GM23338 (cell line): ENCODE measurements around the gene COLEC12. TPM values are rescaled to one million over a fixed set of nuclear protein-coding genes. Genes with fewer than 3 reads are reported as not detected.

Experiments
- ATAC-seq: fragments of 200-7000 bp; cut with Tn5 transposase; 3 replicates; pipeline ENCODE4 v1.9.1; 2020
- DNase-seq: peaks from one replicate; pipeline ENCODE4 v3.0.0-alpha.2; 2015; ENCODE audit warnings: low spot score
- H2AFZ ChIP-seq: fragments of 200-600 bp; sonication (generic); 2 replicates; pipeline ENCODE4 v1.8.0; 2016; ENCODE audit warnings: antibody characterized with exemption, mild to moderate bottlenecking, moderate library complexity
- H3F3A ChIP-seq: fragments of 200-600 bp; sonication (generic); replicated peaks from 2 replicates; pipeline ENCODE4 v1.8.0; 2017; ENCODE audit warnings: antibody characterized with exemption, mixed run types, low read depth
- H3K27ac ChIP-seq: fragments of 200-600 bp; sonication (generic); 2 replicates; pipeline ENCODE4 v1.6.1; 2016; ENCODE audit warnings: low read depth
- H3K27me3 ChIP-seq: fragments of 200-600 bp; sonication (generic); 2 replicates; pipeline ENCODE4 v1.8.0; 2016; ENCODE audit warnings: mild to moderate bottlenecking, mixed run types, moderate library complexity; ENCODE audit not compliant: insufficient read depth
- H3K36me3 ChIP-seq: fragments of 200-600 bp; sonication (generic); 2 replicates; pipeline ENCODE4 v1.8.0; 2016; ENCODE audit warnings: mild to moderate bottlenecking; ENCODE audit not compliant: insufficient read depth
- H3K4me1 ChIP-seq: fragments of 200-600 bp; sonication (generic); 2 replicates; pipeline ENCODE4 v1.8.0; 2016; ENCODE audit warnings: mild to moderate bottlenecking, moderate library complexity; ENCODE audit not compliant: insufficient read depth
- H3K4me2 ChIP-seq: fragments of 200-600 bp; sonication (generic); 2 replicates; pipeline ENCODE4 v1.7.1; 2017; ENCODE audit warnings: mixed run types
- H3K4me3 ChIP-seq: fragments of 200-600 bp; sonication (generic); 2 replicates; pipeline ENCODE4 v1.6.1; 2016; ENCODE audit warnings: mixed run types
- H3K79me2 ChIP-seq: fragments of 200-600 bp; sonication (generic); replicated peaks from 2 replicates; pipeline ENCODE4 v1.8.0; 2017; ENCODE audit warnings: mild to moderate bottlenecking; ENCODE audit not compliant: insufficient read depth
- H3K9me2 ChIP-seq: fragments of 200-600 bp; sonication (generic); 2 replicates; pipeline ENCODE4 v1.8.0; 2017; ENCODE audit not compliant: insufficient read depth
- H4K20me1 ChIP-seq: fragments of 200-600 bp; sonication (generic); replicated peaks from 2 replicates; pipeline ENCODE4 v1.8.0; 2017; ENCODE audit warnings: mild to moderate bottlenecking; ENCODE audit not compliant: insufficient read depth
- H3K27ac Mint-ChIP-seq: 2 replicates; pipeline ENCODE4 v1.8.0; 2020; ENCODE audit warnings: inconsistent platforms, mild to moderate bottlenecking, moderate library complexity, mixed read lengths
- H3K27me3 Mint-ChIP-seq: 3 replicates; pipeline ENCODE4 v1.8.0; 2022; ENCODE audit warnings: low read depth, mild to moderate bottlenecking, moderate library complexity, mixed read lengths, inconsistent platforms; ENCODE audit not compliant: insufficient read depth, poor library complexity
- H3K36me3 Mint-ChIP-seq: 3 replicates; pipeline ENCODE4 v1.8.0; 2021; ENCODE audit warnings: low read depth, mild to moderate bottlenecking, inconsistent platforms, moderate library complexity, mixed read lengths
- H3K4me1 Mint-ChIP-seq: 3 replicates; pipeline ENCODE4 v1.8.0; 2020; ENCODE audit warnings: mild to moderate bottlenecking, inconsistent platforms, mixed read lengths
- H3K4me3 Mint-ChIP-seq: 3 replicates; pipeline ENCODE4 v1.8.0; 2021; ENCODE audit warnings: moderate library complexity, mild to moderate bottlenecking, inconsistent platforms, mixed read lengths
- H3K9me3 Mint-ChIP-seq: 3 replicates; pipeline ENCODE4 v1.8.0; 2020; ENCODE audit warnings: moderate library complexity, mild to moderate bottlenecking, inconsistent platforms, mixed read lengths
- CREB1 ChIP-seq: fragments of 250-450 bp; sonication (Bioruptor Pico); IDR thresholded peaks from 2 replicates; pipeline ENCODE4 v1.5.0; 2020; ENCODE audit warnings: low read depth, mild to moderate bottlenecking, moderate library complexity
- CTCF ChIP-seq, 2 experiments: fragments of 200-600 bp in 1 of 2; sonication (generic) in 1 of 2; conservative IDR thresholded peaks; 2 replicates each; pipeline versions ENCODE4 v1.5.1 to v1.6.1; 2016 to 2017; ENCODE audit warnings: antibody characterized with exemption in 2 of 2, low read depth in 2 of 2, mild to moderate bottlenecking in 2 of 2, moderate library complexity in 1 of 2
- ETS1 ChIP-seq: IDR thresholded peaks from 2 replicates; pipeline ENCODE4 v1.6.1; 2016; ENCODE audit warnings: antibody characterized with exemption
- EZH2 ChIP-seq: fragments of 200-600 bp; sonication (generic); IDR thresholded peaks from one replicate; pipeline ENCODE4 v1.8.0; 2017; ENCODE audit warnings: antibody characterized with exemption, mild to moderate bottlenecking, low read depth; ENCODE audit not compliant: unreplicated experiment
- EZH2phosphoT487 ChIP-seq: fragments of 200-600 bp; sonication (generic); IDR thresholded peaks from one replicate; pipeline ENCODE4 v1.8.1; 2018; ENCODE audit warnings: antibody characterized with exemption; ENCODE audit not compliant: unreplicated experiment
- JUNB ChIP-seq: IDR thresholded peaks from one replicate; pipeline ENCODE4 v1.6.1; 2016; ENCODE audit warnings: antibody characterized with exemption; ENCODE audit not compliant: unreplicated experiment
- NANOG ChIP-seq: IDR thresholded peaks from 2 replicates; pipeline ENCODE4 v1.6.1; 2016; ENCODE audit warnings: antibody characterized with exemption, borderline replicate concordance
- POLR2AphosphoS5 ChIP-seq: IDR thresholded peaks from 2 replicates; pipeline ENCODE4 v1.6.1; 2016; ENCODE audit warnings: antibody characterized with exemption, low read depth
- REST ChIP-seq: IDR thresholded peaks from one replicate; pipeline ENCODE4 v1.6.1; 2018; ENCODE audit warnings: antibody characterized with exemption; ENCODE audit not compliant: unreplicated experiment
- STAT1 ChIP-seq: IDR thresholded peaks from one replicate; pipeline ENCODE4 v1.6.1; 2016; ENCODE audit warnings: antibody characterized with exemption; ENCODE audit not compliant: unreplicated experiment
- ZNF114 ChIP-seq: fragments of 250-450 bp; sonication (Bioruptor Pico); IDR thresholded peaks from 2 replicates; pipeline ENCODE4 v1.5.0; 2020; ENCODE audit warnings: mild to moderate bottlenecking, moderate library complexity
- ZNF331 ChIP-seq: fragments of 250-450 bp; sonication (Bioruptor Pico); IDR thresholded peaks from 2 replicates; pipeline ENCODE4 v1.5.0; 2020; ENCODE audit warnings: low read depth, mild to moderate bottlenecking, moderate library complexity
- ZNF462 ChIP-seq: fragments of 250-450 bp; sonication (Bioruptor Pico); IDR thresholded peaks from 2 replicates; pipeline ENCODE4 v1.5.0; 2020; ENCODE audit warnings: mild to moderate bottlenecking, moderate library complexity
- polyA plus RNA-seq: library from polyadenylated mRNA; unstranded; fragments of >200 nt; fragmentation: Nextera tagmentation; extraction: Ambion mirVana; gene quantifications from 2 replicates; pipeline ENCODE4 v1.2.1, GENCODE V29; 2016
- total RNA-seq: library from RNA; depleted of rRNA; stranded (reverse); fragments of >200 nt; shearing (Covaris generic); gene quantifications from 2 replicates; pipeline ENCODE4 v1.2.3, GENCODE V29; 2014

COLEC12 gene
- total and polyA plus RNA-seq, 2 experiments from 2014 or later, result 1.1 to 3.2 TPM

- no peak overlapping the region for H3K4me3 Mint-ChIP-seq
- Histone ChIP-seq H4K20me1 (no peaks in the 10 kb centered on the region), H3K9me2 (no peaks in the 10 kb centered on the region), H3K4me2 (no peak overlapping the region), H3K36me3 (no peaks in the 10 kb centered on the region), H3K27me3 (no peaks in the 10 kb centered on the region), H3K79me2 (no peaks in the 10 kb centered on the region), H3F3A (no peaks in the 10 kb centered on the region), H3K4me3 (no peak overlapping the region), H3K4me1 (peaks cover 13% of the 10 kb centered on the region), H3K27ac (no peak overlapping the region), H2AFZ (no peak overlapping the region)
- DNase-seq (no peak), ATAC-seq (no peak)
- no peak overlapping the region for H3K27ac Mint-ChIP-seq
- no peak for TF ChIP-seq STAT1
- no peak for TF ChIP-seq EZH2phosphoT487
- TF ChIP-seq NANOG, result no peak
- no peak for TF ChIP-seq EZH2
- no peak for TF ChIP-seq ZNF462 (CRISPR knock-in tag)
- no peak for TF ChIP-seq ZNF331
- TF ChIP-seq ZNF114 (CRISPR knock-in tag), result no peak
- TF ChIP-seq JUNB, result no peak
- TF ChIP-seq ETS1, result no peak
- TF ChIP-seq CREB1 (CRISPR knock-in tag), result no peak
- no peak for TF ChIP-seq CTCF (conservative IDR thresholded peaks at IDR 0.05; ENCODE audit: low read depth in 2 of 2)
- TF ChIP-seq POLR2AphosphoS5, result no peak
- no peak for TF ChIP-seq REST
- H3K4me1 Mint-ChIP-seq, result peaks cover 18% of the 10 kb centered on the region
- H3K9me3 Mint-ChIP-seq, result no peaks in the 10 kb centered on the region
- no peaks in the 10 kb centered on the region for H3K36me3 Mint-ChIP-seq
- H3K27me3 Mint-ChIP-seq, result peaks cover 8% of the 10 kb centered on the region
These were observed 29.6 kb downstream of the COLEC12 start for GRCh38 chr18:470661-471501.
